Memory B cell (primary cell): ENCODE measurements around the gene MRPS18A.

ENCODE experiments used
- ATAC-seq: fragments of 150-1000 bp; cut with Tn5 transposase; 2 replicates; pipeline ENCODE4 v1.10.0; 2021; ENCODE audit warnings: low read depth, mild to moderate bottlenecking, moderate library complexity
- DNase-seq, 2 donors: peaks; one replicate each; pipeline ENCODE4 v3.0.0; 2022; ENCODE audit warnings: low spot score in 2 of 2
- H3K27ac Mint-ChIP-seq: one replicate; pipeline ENCODE4 v1.8.0; 2022; ENCODE audit warnings: mild to moderate bottlenecking, moderate library complexity, mixed read lengths
- H3K27me3 Mint-ChIP-seq: one replicate; pipeline ENCODE4 v1.8.0; 2022; ENCODE audit warnings: mixed read lengths
- H3K36me3 Mint-ChIP-seq: one replicate; pipeline ENCODE4 v1.8.0; 2022; ENCODE audit warnings: mild to moderate bottlenecking, mixed read lengths
- H3K4me1 Mint-ChIP-seq: one replicate; pipeline ENCODE4 v1.8.0; 2022; ENCODE audit warnings: mixed read lengths
- H3K4me3 Mint-ChIP-seq: one replicate; pipeline ENCODE4 v1.8.0; 2022; ENCODE audit warnings: mild to moderate bottlenecking, moderate library complexity, mixed read lengths
- H3K9me3 Mint-ChIP-seq: one replicate; pipeline ENCODE4 v1.8.0; 2022; ENCODE audit warnings: mixed read lengths

The MRPS18A gene

GRCh38 chr6:43724354-43724753, 36.8 kb upstream of the MRPS18A start:
- Mint-ChIP-seq H3K27ac (peak overlapping the region; percentile 82), H3K4me3 (no peak overlapping the region), H3K4me1 (peaks cover 18% of the 10 kb centered on the region), H3K9me3 (no peaks in the 10 kb centered on the region), H3K36me3 (no peaks in the 10 kb centered on the region), H3K27me3 (no peaks in the 10 kb centered on the region)
- ATAC-seq, result no peak
- DNase-seq, result no peak

- no peak overlapping the region for H3K4me3 Mint-ChIP-seq
- peak overlapping the region; percentile 82 for H3K27ac Mint-ChIP-seq
- H3K36me3 Mint-ChIP-seq, result no peaks in the 10 kb centered on the region
- ATAC-seq (peak; percentile 61), DNase-seq (peak; percentile 64 to 66)
- H3K27me3 Mint-ChIP-seq, result no peaks in the 10 kb centered on the region
- H3K9me3 Mint-ChIP-seq, result no peaks in the 10 kb centered on the region
- H3K4me1 Mint-ChIP-seq, result peaks cover 18% of the 10 kb centered on the region
Observed at GRCh38 chr6:43723737-43724295, 36.2 kb upstream of the MRPS18A start.

DNA sequence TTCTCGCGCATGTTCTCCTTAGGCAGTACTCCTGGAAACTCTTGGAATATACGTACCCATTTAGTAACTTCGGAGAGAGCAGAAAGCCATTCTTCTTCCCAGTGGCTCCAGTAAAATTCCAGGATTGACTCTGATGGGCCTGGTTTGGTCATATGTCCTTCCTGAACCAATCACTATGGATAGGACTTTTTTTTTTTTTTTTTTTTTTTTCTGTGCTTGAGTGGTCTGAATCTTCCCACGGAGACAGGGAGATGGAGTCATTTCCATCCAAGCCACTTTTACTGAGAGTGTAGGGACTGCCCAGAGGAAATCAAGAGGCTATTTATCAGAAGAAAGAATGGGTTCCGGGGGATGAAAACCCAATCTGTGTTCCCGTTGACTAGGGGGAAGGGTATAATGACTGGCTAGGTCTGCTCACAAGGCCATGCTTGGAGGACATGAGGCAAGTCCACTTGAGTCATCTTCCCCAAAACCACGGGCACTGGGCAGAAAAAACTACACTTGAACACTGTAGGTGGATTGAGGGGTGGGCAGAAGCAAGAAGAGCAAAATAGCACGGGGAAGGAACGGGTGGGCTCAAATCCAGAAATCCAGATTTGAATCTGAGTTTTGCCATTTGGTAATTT, 35.4 kb upstream of the MRPS18A start:
- Mint-ChIP-seq H3K9me3 (no peaks in the 10 kb centered on the region), H3K36me3 (no peaks in the 10 kb centered on the region), H3K27ac (no peak overlapping the region), H3K4me1 (peaks cover 18% of the 10 kb centered on the region), H3K27me3 (no peaks in the 10 kb centered on the region), H3K4me3 (no peak overlapping the region)
- ATAC-seq, result no peak
- DNase-seq, result no peak

DNA sequence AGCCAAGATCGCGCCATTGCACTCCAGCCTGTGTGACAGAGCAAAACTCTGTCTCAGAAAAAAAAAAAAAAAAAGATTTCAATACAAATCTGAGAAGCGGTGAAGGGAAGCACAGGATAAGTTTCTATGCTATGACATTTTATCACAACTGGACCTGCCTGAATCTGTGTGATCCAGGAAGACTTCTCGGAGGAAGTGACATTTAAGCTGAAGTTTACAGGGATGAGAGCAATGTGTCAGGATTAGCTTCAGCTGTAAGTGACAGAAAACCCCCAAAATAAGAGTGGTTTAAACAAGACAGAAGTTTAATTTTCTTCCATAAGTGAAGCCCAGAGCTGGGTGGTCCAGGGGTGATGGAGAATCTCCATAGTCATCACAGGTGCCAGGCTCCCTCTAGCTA, 33.4 kb upstream of the MRPS18A start:
- H3K27ac Mint-ChIP-seq, result peak overlapping the region; percentile 12
- no peaks in the 10 kb centered on the region for H3K27me3 Mint-ChIP-seq
- H3K4me3 Mint-ChIP-seq, result no peak overlapping the region
- ATAC-seq, result no peak
- DNase-seq, result no peak
- H3K36me3 Mint-ChIP-seq, result no peaks in the 10 kb centered on the region
- peaks cover 31% of the 10 kb centered on the region for H3K4me1 Mint-ChIP-seq
- H3K9me3 Mint-ChIP-seq, result no peaks in the 10 kb centered on the region

GRCh38 chr6:43719511-43719910, 31.9 kb upstream of the MRPS18A start:
- no peak overlapping the region for H3K4me3 Mint-ChIP-seq
- no peaks in the 10 kb centered on the region for H3K27me3 Mint-ChIP-seq
- no peak for DNase-seq
- no peak for ATAC-seq
- no peaks in the 10 kb centered on the region for H3K9me3 Mint-ChIP-seq
- H3K4me1 Mint-ChIP-seq, result peaks cover 29% of the 10 kb centered on the region
- H3K36me3 Mint-ChIP-seq, result no peaks in the 10 kb centered on the region
- H3K27ac Mint-ChIP-seq, result peak overlapping the region; percentile 71

- H3K4me1 Mint-ChIP-seq, result peaks cover 32% of the 10 kb centered on the region
- no peaks in the 10 kb centered on the region for H3K27me3 Mint-ChIP-seq
- no peaks in the 10 kb centered on the region for H3K9me3 Mint-ChIP-seq
- no peaks in the 10 kb centered on the region for H3K36me3 Mint-ChIP-seq
- H3K4me3 Mint-ChIP-seq, result no peak overlapping the region
- no peak overlapping the region for H3K27ac Mint-ChIP-seq
- no peak for DNase-seq
- no peak for ATAC-seq
Observed at GRCh38 chr6:43718387-43719105, 31.0 kb upstream of the MRPS18A start.

DNA sequence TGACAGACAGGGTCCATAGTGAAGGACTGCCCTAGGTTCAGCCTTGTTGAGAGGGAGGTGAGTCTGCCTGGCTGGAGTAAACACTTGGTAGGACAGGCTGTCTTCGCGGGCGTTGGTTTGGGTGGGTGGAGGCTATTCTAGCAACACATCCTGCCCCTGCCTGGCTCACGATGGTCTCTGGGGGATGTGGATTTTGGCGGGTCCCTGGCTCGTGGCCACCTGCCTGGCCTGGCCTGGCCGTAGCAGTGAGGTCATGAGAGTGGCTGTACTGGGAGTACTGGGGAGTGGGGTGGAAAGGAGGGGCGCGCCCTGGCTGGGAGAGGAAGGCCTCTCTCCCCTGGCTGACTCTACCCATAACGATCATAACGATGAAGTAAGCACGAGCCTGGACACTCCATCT, 30.2 kb upstream of the MRPS18A start:
- peaks cover 32% of the 10 kb centered on the region for H3K4me1 Mint-ChIP-seq
- H3K9me3 Mint-ChIP-seq, result no peaks in the 10 kb centered on the region
- ATAC-seq (no peak), DNase-seq (no peak)
- no peaks in the 10 kb centered on the region for H3K36me3 Mint-ChIP-seq
- no peaks in the 10 kb centered on the region for H3K27me3 Mint-ChIP-seq
- H3K27ac Mint-ChIP-seq, result no peak overlapping the region
- H3K4me3 Mint-ChIP-seq, result no peak overlapping the region

GRCh38 chr6:43717389-43717788, 29.8 kb upstream of the MRPS18A start:
- Mint-ChIP-seq H3K9me3 (no peaks in the 10 kb centered on the region), H3K27ac (no peak overlapping the region), H3K4me1 (peaks cover 35% of the 10 kb centered on the region), H3K4me3 (no peak overlapping the region), H3K36me3 (no peaks in the 10 kb centered on the region), H3K27me3 (no peaks in the 10 kb centered on the region)
- DNase-seq, result no peak
- ATAC-seq, result no peak

DNA sequence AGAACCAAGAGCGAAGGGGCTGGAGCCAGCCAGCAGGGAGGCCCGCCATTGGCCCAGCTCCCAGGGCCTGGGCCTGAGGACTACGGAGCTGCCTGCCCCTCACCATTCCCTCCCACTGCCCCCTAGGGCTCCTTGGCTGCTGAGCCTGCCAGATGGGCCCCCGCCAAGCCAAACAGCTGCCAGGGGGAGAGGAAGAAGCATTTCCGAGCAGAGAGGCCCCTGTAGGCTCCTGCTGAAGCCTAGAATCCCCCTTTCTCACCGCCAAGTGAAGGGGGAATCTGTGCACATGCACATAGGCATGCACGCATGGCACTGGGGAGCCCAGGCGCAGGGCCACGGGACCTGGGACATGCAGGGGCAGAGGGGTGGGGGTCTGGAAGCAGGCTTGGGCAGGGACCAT, 28.5 kb upstream of the MRPS18A start:
- no peak for DNase-seq
- no peaks in the 10 kb centered on the region for H3K9me3 Mint-ChIP-seq
- peaks cover 1% of the 10 kb centered on the region for H3K27me3 Mint-ChIP-seq
- no peak for ATAC-seq
- H3K27ac Mint-ChIP-seq, result peak overlapping the region; percentile 94
- H3K4me1 Mint-ChIP-seq, result peaks cover 38% of the 10 kb centered on the region
- H3K4me3 Mint-ChIP-seq, result no peak overlapping the region
- no peaks in the 10 kb centered on the region for H3K36me3 Mint-ChIP-seq

DNA sequence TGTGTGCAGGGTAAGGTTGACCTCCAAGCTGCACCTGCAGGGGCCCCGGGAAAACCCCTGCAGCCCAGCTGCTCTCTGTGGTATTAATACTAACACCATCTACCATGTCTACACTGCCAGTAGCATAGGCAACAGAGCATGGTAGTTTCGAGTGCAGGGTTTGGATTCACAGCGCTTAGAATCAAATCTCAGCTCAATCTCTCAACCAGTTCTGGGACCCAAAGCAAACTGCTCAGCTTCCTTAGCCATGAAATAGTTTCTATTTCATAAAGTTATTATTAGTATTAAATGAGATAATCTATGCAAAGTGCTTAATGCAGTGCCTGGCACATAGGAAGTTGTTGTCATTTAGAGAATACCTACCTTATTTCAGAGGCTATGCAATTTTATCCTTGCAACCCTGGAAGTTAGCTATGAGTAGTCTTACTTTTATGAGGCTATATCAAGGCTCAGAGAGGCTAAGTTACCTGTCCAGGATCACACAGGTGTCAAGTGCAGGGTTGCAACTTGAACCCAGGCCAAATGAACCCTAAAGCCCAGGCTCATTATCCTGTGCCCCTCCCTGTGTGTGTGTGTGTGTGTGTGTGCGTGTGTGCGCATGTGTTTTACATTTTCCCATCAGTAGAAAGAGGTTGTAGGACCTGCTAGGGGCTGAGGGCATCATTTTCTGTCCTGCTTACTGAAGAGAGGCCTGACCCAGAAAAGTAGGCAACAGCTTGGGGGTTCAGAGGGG, 27.6 kb upstream of the MRPS18A start:
- DNase-seq (peak in 1 of 2 donors; percentile 72), ATAC-seq (peak; percentile 90)
- Mint-ChIP-seq H3K27me3 (peaks cover 2% of the 10 kb centered on the region), H3K4me1 (peaks cover 40% of the 10 kb centered on the region), H3K36me3 (no peaks in the 10 kb centered on the region), H3K27ac (peak overlapping the region; percentile 94), H3K4me3 (peak overlapping the region; percentile 82), H3K9me3 (no peaks in the 10 kb centered on the region)

GRCh38 chr6:43714311-43715055, 26.9 kb upstream of the MRPS18A start:
- H3K27me3 Mint-ChIP-seq, result peaks cover 2% of the 10 kb centered on the region
- DNase-seq (peak in 1 of 2 donors; percentile 61), ATAC-seq (peak; percentile 30)
- peak overlapping the region; percentile 94 for H3K27ac Mint-ChIP-seq
- peaks cover 40% of the 10 kb centered on the region for H3K4me1 Mint-ChIP-seq
- H3K4me3 Mint-ChIP-seq, result peak overlapping the region; percentile 82
- no peaks in the 10 kb centered on the region for H3K9me3 Mint-ChIP-seq
- H3K36me3 Mint-ChIP-seq, result no peaks in the 10 kb centered on the region

- Mint-ChIP-seq H3K4me1 (peaks cover 44% of the 10 kb centered on the region), H3K9me3 (no peaks in the 10 kb centered on the region), H3K27ac (peak overlapping the region; percentile 94), H3K36me3 (no peaks in the 10 kb centered on the region), H3K4me3 (peak overlapping the region; percentile 82), H3K27me3 (peaks cover 2% of the 10 kb centered on the region)
- ATAC-seq (peak; percentile 47), DNase-seq (peak in 1 of 2 donors; percentile 25)
Observed at GRCh38 chr6:43713643-43714310, 26.2 kb upstream of the MRPS18A start.

DNA sequence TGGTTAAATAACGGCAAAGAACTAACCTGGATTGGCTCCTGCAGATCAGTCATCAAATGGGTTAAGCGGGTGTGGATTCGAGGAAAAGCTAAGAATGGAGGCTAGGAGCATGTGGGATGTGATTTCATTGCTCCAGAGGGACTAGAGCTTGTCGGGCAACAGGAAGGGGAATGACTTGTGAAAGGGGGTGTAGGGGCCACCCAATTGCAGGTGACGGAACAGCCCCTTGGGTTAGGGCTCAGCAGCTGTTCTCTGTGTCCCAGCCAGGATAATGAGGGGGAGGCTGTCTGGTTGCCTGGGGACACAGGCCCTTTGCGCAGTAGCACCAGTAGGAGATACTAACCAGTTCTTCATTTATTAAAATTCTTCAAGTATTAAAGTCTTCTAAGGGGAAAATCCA, 25.0 kb upstream of the MRPS18A start:
- no peak for DNase-seq
- Mint-ChIP-seq H3K27ac (no peak overlapping the region), H3K27me3 (peaks cover 2% of the 10 kb centered on the region), H3K36me3 (no peaks in the 10 kb centered on the region), H3K4me1 (peaks cover 43% of the 10 kb centered on the region), H3K9me3 (no peaks in the 10 kb centered on the region), H3K4me3 (no peak overlapping the region)
- ATAC-seq, result no peak
